HUES64 (cell line): ENCODE data around the gene HTRA3.

Source experiments
- H3K27ac ChIP-seq: 2 replicates; pipeline ENCODE4 v1.7.0; 2013; ENCODE audit warnings: low read depth, low read length, inconsistent platforms
- H3K27me3 ChIP-seq: 2 replicates; pipeline ENCODE4 v1.6.1; 2013; ENCODE audit warnings: mild to moderate bottlenecking, low read length; ENCODE audit not compliant: insufficient read depth
- H3K36me3 ChIP-seq: 2 replicates; pipeline ENCODE4 v1.6.1; 2013; ENCODE audit warnings: mild to moderate bottlenecking, low read length; ENCODE audit not compliant: insufficient read depth
- H3K4me1 ChIP-seq: 2 replicates; pipeline ENCODE4 v1.6.1; 2013; ENCODE audit warnings: mild to moderate bottlenecking, low read length, moderate library complexity; ENCODE audit not compliant: insufficient read depth
- H3K4me3 ChIP-seq: 2 replicates; pipeline ENCODE4 v1.5.1; 2013; ENCODE audit warnings: mild to moderate bottlenecking, low read length, moderate library complexity
- H3K9ac ChIP-seq: 2 replicates; pipeline ENCODE4 v1.6.1; 2013; ENCODE audit warnings: mild to moderate bottlenecking, low read depth, low read length
- H3K9me3 ChIP-seq: 2 replicates; pipeline ENCODE4 v1.6.1; 2013; ENCODE audit warnings: low read depth, low read length; ENCODE audit not compliant: insufficient read depth
- WGBS: fragments of 150-250, 120-280 bp; methylation state at CpG from one replicate; pipeline ENCODE4 v1.1.7; 2013; ENCODE audit warnings: missing lambda C conversion rate; 5-methylcytosine and 5-hydroxymethylcytosine counted together

HTRA3 gene

GRCh38 chr4:8241895-8242696, 27.5 kb upstream of the HTRA3 start:
- no peaks in the 10 kb centered on the region for H3K36me3 ChIP-seq
- peaks cover 5% of the 10 kb centered on the region; the same call in 1 of the 2 replicates for H3K4me1 ChIP-seq
- H3K4me3 ChIP-seq, result no peak overlapping the region
- 0 out of 2 replicates have a peak, but pooled peaks cover 3% of the 10 kb centered on the region for H3K27me3 ChIP-seq
- no peak overlapping the region for H3K9ac ChIP-seq
- H3K27ac ChIP-seq, result no peak overlapping the region
- 28% methylated on average over 29 of the region's 29 CpGs for WGBS
- H3K9me3 ChIP-seq, result no peaks in the 10 kb centered on the region

- no peak overlapping the region for H3K27ac ChIP-seq
- no peaks in the 10 kb centered on the region for H3K9me3 ChIP-seq
- H3K9ac ChIP-seq, result no peak overlapping the region
- no peaks in the 10 kb centered on the region for H3K36me3 ChIP-seq
- H3K27me3 ChIP-seq, result 0 out of 2 replicates have a peak, but pooled peaks cover 3% of the 10 kb centered on the region
- 89% methylated on average over 10 of the region's 10 CpGs for WGBS
- no peak overlapping the region for H3K4me3 ChIP-seq
- peaks cover 5% of the 10 kb centered on the region; the same call in 1 of the 2 replicates for H3K4me1 ChIP-seq
These were observed 26.6 kb upstream of the HTRA3 start for GRCh38 chr4:8242782-8243560.

GRCh38 chr4:8244001-8244757, 25.4 kb upstream of the HTRA3 start:
- 93% methylated on average over 18 of the region's 18 CpGs for WGBS
- no peaks in the 10 kb centered on the region for H3K9me3 ChIP-seq
- H3K9ac ChIP-seq, result no peak overlapping the region
- no peak overlapping the region for H3K27ac ChIP-seq
- H3K36me3 ChIP-seq, result no peaks in the 10 kb centered on the region
- H3K4me3 ChIP-seq, result no peak overlapping the region
- H3K27me3 ChIP-seq, result 0 out of 2 replicates have a peak, but pooled peaks cover 3% of the 10 kb centered on the region
- H3K4me1 ChIP-seq, result peaks cover 5% of the 10 kb centered on the region; the same call in 1 of the 2 replicates

GRCh38 chr4:8244931-8245460, 24.6 kb upstream of the HTRA3 start:
- Histone ChIP-seq H3K4me1 (peaks cover 5% of the 10 kb centered on the region; the same call in 1 of the 2 replicates), H3K9me3 (no peaks in the 10 kb centered on the region), H3K9ac (no peak overlapping the region), H3K36me3 (no peaks in the 10 kb centered on the region), H3K27me3 (0 out of 2 replicates have a peak, but pooled peaks cover 3% of the 10 kb centered on the region), H3K4me3 (no peak overlapping the region), H3K27ac (no peak overlapping the region)
- 95% methylated on average over 19 of the region's 19 CpGs for WGBS

- no peaks in the 10 kb centered on the region for H3K9me3 ChIP-seq
- 0 out of 2 replicates have a peak, but pooled peaks cover 3% of the 10 kb centered on the region for H3K27me3 ChIP-seq
- no peaks in the 10 kb centered on the region for H3K36me3 ChIP-seq
- no peak overlapping the region for H3K9ac ChIP-seq
- H3K27ac ChIP-seq, result no peak overlapping the region
- no peak overlapping the region for H3K4me3 ChIP-seq
- 91% methylated on average over 31 of the region's 31 CpGs for WGBS
- peaks cover 5% of the 10 kb centered on the region; the same call in 1 of the 2 replicates for H3K4me1 ChIP-seq
These were observed 23.4 kb upstream of the HTRA3 start for GRCh38 chr4:8245884-8246833.

GRCh38 chr4:8247047-8247930, 22.3 kb upstream of the HTRA3 start:
- H3K9me3 ChIP-seq, result no peaks in the 10 kb centered on the region
- 93% methylated on average over 31 of the region's 31 CpGs for WGBS
- no peak overlapping the region for H3K27ac ChIP-seq
- no peaks in the 10 kb centered on the region for H3K36me3 ChIP-seq
- peaks cover 5% of the 10 kb centered on the region; the same call in 1 of the 2 replicates for H3K4me1 ChIP-seq
- H3K4me3 ChIP-seq, result no peak overlapping the region
- H3K27me3 ChIP-seq, result 0 out of 2 replicates have a peak, but pooled peaks cover 3% of the 10 kb centered on the region
- no peak overlapping the region for H3K9ac ChIP-seq

GRCh38 chr4:8248091-8248490, 21.5 kb upstream of the HTRA3 start:
- H3K27me3 ChIP-seq, result no peaks in the 10 kb centered on the region
- H3K4me3 ChIP-seq, result no peak overlapping the region
- 93% methylated on average over 7 of the region's 7 CpGs for WGBS
- H3K4me1 ChIP-seq, result no peaks in the 10 kb centered on the region
- no peak overlapping the region for H3K27ac ChIP-seq
- no peak overlapping the region for H3K9ac ChIP-seq
- H3K9me3 ChIP-seq, result no peaks in the 10 kb centered on the region
- no peaks in the 10 kb centered on the region for H3K36me3 ChIP-seq

GRCh38 chr4:8250227-8250626, 19.3 kb upstream of the HTRA3 start:
- H3K4me3 ChIP-seq, result no peak overlapping the region
- H3K36me3 ChIP-seq, result no peaks in the 10 kb centered on the region
- no peak overlapping the region for H3K27ac ChIP-seq
- no peaks in the 10 kb centered on the region for H3K4me1 ChIP-seq
- H3K9me3 ChIP-seq, result no peaks in the 10 kb centered on the region
- H3K9ac ChIP-seq, result no peak overlapping the region
- 90% methylated on average over 3 of the region's 3 CpGs for WGBS
- no peaks in the 10 kb centered on the region for H3K27me3 ChIP-seq

- no peak overlapping the region for H3K4me3 ChIP-seq
- no peaks in the 10 kb centered on the region for H3K9me3 ChIP-seq
- H3K9ac ChIP-seq, result no peak overlapping the region
- H3K27ac ChIP-seq, result no peak overlapping the region
- H3K36me3 ChIP-seq, result no peaks in the 10 kb centered on the region
- H3K4me1 ChIP-seq, result no peaks in the 10 kb centered on the region
- no peaks in the 10 kb centered on the region for H3K27me3 ChIP-seq
- 96% methylated on average over 7 of the region's 7 CpGs for WGBS
These were observed 18.9 kb upstream of the HTRA3 start for GRCh38 chr4:8250637-8251036.
